NCI-H748 treated with DMSO at 0.1 percent for 48 hours (cell line): ENCODE measurements around the gene SIK3.

Experiments used
- DNase-seq: peaks from one replicate; lab custom pipeline; 2025; lab: John Stamatoyannopoulos, UW

SIK3 gene

GRCh38 chr11:116970485-116971292 lies 127.5 kb downstream of the SIK3 start:
- no peak for DNase-seq

GRCh38 chr11:116969694-116970093 lies 128.5 kb downstream of the SIK3 start:
- no peak for DNase-seq

GRCh38 chr11:116964269-116964668 lies 134.0 kb downstream of the SIK3 start:
- DNase-seq: no peak

- DNase-seq: no peak
Measured at GRCh38 chr11:116963813-116964212, 134.4 kb downstream of the SIK3 start.

GRCh38 chr11:116962108-116962507 lies 136.1 kb downstream of the SIK3 start:
- DNase-seq: no peak

- no peak for DNase-seq
Measured at GRCh38 chr11:116960930-116961329, 137.3 kb downstream of the SIK3 start.

- no peak for DNase-seq
Measured at GRCh38 chr11:116958246-116958645, 140.0 kb downstream of the SIK3 start.

GRCh38 chr11:116955949-116956348 lies 142.3 kb downstream of the SIK3 start:
- DNase-seq: no peak

- DNase-seq: no peak
Measured at GRCh38 chr11:116955548-116955947, 142.7 kb downstream of the SIK3 start.

GRCh38 chr11:116953530-116954285 lies 144.5 kb downstream of the SIK3 start:
- no peak for DNase-seq

GRCh38 chr11:116951762-116952161 lies 146.5 kb downstream of the SIK3 start:
- no peak for DNase-seq

GRCh38 chr11:116950210-116950609 lies 148.0 kb downstream of the SIK3 start:
- no peak for DNase-seq

GRCh38 chr11:116948391-116948790 lies 149.8 kb downstream of the SIK3 start:
- DNase-seq: no peak

GRCh38 chr11:116946414-116946813 lies 151.8 kb downstream of the SIK3 start:
- DNase-seq: no peak

GRCh38 chr11:116939499-116939898 lies 158.7 kb downstream of the SIK3 start:
- no peak for DNase-seq

- no peak for DNase-seq
Measured at GRCh38 chr11:116938471-116939070, 159.7 kb downstream of the SIK3 start.

GRCh38 chr11:116936754-116937446 lies 161.3 kb downstream of the SIK3 start:
- DNase-seq: no peak

GRCh38 chr11:116935514-116935913 lies 162.7 kb downstream of the SIK3 start:
- no peak for DNase-seq

- DNase-seq: no peak
Measured at GRCh38 chr11:116935089-116935488, 163.1 kb downstream of the SIK3 start.

GRCh38 chr11:116933961-116934360 lies 164.3 kb downstream of the SIK3 start:
- DNase-seq: no peak

GRCh38 chr11:116932181-116932580 lies 166.0 kb downstream of the SIK3 start:
- DNase-seq: no peak

- no peak for DNase-seq
Measured at GRCh38 chr11:116931206-116931953, 166.8 kb downstream of the SIK3 start.
